IMR-90 (cell line): ENCODE data around the gene DCAF6.

Experiments
- CTCF ChIP-seq: conservative IDR thresholded peaks from 2 replicates; pipeline ENCODE4 v1.5.1; 2012; ENCODE audit warnings: mild to moderate bottlenecking, low read depth, low read length, improper control_type of control experiment
- ELK1 ChIP-seq: fragments of 150-350 bp; IDR thresholded peaks from 2 replicates; pipeline ENCODE4 v1.6.1; 2016; ENCODE audit warnings: low read depth, mild to moderate bottlenecking, low read length, moderate library complexity, borderline replicate concordance

- TF ChIP-seq CTCF (no peak), ELK1 (no peak)
These were observed 95.1 kb downstream of the DCAF6 start for GRCh38 chr1:168031627-168032026.
